NCI-H526 treated with DMSO at 0.1 percent for 48 hours (cell line): ENCODE measurements around the gene TAX1BP3.

ENCODE experiments used
- DNase-seq: peaks from one replicate; lab custom pipeline; 2025; lab: John Stamatoyannopoulos, UW

The TAX1BP3 gene

GRCh38 chr17:3626831-3627768, 41.3 kb downstream of the TAX1BP3 start:
- no peak for DNase-seq

- no peak for DNase-seq
Measured at GRCh38 chr17:3622977-3623594, 45.3 kb downstream of the TAX1BP3 start.

GRCh38 chr17:3621146-3621720, 47.1 kb downstream of the TAX1BP3 start:
- no peak for DNase-seq

- DNase-seq: no peak
Measured at GRCh38 chr17:3615160-3615870, 53.1 kb downstream of the TAX1BP3 start.

- no peak for DNase-seq
Measured at GRCh38 chr17:3613124-3613523, 55.3 kb downstream of the TAX1BP3 start.
